COLO668 (cell line): ENCODE measurements around the gene REEP3.

Experiments used
- DNase-seq: peaks from one replicate; lab custom pipeline; 2025; ENCODE audit not compliant: unreplicated experiment; lab: John Stamatoyannopoulos, UW

Gene REEP3

DNA sequence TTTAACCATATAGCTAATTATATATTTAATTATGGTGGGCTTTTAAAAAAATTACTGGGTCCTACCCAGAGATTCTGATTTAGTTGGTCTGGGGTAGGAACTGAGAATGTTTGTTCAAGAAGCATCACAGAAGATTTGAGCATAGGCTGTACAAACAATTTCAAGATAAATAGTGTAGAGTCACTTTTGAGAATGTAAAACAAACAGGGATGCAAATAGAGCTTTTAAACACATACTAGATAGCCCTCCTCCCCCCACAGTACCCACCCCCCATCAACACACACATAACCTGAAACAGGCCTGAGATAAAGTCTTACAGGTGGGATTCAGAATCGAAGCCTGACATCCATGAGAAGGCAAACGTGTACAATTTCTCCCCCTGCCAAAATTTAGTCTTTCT lies 15.6 kb upstream of the REEP3 start:
- no peak for DNase-seq

GRCh38 chr10:63506554-63506953 lies 14.6 kb upstream of the REEP3 start:
- DNase-seq = no peak

DNA sequence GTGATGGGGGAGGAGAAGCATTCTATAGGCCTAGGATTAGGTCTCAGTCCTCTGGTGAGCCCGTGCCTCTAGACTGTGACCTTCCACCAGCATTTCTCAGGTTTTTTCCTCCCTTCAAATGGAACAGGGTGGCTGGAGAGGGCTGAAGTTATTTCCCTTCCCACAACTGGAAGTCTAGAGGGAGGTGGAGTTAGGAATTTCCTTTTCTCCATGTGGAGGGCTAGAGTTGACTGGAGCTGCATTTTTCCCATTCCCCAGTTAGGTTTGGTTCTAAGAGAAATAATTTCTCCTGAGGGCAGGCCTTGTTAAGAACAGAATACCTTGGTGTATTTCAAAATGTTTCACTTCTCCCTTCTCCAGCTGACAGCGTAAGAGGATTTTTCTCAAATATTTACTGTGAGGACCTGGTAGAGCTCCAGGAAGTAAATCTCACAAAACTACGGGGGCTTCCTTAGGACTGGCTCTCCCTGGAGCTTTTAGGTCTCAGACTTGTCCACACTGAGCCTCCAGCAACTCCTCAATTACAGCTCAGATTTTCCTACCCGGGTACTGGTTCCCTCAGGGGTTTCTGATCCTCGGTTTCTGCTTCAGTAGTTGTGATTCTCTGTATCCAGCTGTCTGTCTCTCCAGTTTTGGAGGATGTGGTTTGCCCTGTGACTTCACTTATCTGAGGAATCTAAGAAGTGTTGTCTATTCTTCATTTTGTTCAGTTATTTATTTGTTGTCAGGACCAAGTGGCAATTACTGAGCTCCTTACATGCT lies 6.0 kb upstream of the REEP3 start:
- no peak for DNase-seq

DNA sequence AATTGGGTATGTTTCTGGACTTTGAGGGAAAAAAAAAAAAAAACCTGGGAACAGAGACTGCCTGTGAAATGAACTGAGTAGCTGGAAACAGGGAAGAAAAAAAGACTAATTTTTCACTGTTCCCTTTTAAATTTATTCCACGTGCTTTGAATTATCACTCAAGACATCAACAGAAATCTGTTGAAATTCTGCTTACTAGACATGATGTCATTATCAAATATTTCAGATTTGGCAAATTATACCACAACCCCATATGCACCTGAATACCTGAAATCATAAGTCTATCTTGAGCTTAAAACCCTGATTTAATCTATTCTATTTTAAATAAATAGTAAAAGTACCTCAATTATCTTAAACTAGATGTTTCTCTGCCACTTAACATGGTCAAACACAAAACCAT lies 5.0 kb upstream of the REEP3 start:
- no peak for DNase-seq

DNA sequence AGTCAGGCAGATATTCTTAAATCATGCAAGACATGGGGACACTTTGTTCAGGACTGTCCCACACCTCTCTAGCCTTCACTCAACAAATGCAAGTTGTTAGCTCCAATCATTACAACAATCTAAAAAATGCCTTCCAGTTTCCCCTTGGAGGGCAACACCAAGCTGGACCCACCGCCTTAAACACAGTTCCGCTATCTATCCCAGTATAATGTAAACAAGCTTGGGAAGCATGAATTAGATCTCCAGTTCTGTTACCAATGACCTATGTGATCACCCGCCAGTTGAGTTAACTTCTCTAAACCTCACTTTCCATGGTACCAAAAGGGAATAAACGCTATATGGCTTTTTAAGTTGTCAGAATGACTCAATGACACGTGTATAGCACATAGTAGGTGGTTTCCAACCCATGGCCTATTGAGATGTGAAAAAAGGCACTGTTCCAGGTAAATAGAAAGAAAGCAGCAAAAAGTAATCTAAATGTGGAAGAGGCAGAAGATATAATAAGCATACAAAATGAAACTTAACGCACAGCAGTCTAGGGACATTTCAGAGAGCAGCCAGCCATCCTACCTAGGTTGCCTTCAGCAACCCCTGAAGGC lies 2.4 kb upstream of the REEP3 start:
- no peak for DNase-seq

GRCh38 chr10:63521416-63522276 lies 445 bp downstream of the REEP3 start:
- peak; percentile 82 for DNase-seq

- no peak for DNase-seq
Measured at GRCh38 chr10:63522277-63522687, 1.1 kb downstream of the REEP3 start.

- DNase-seq = no peak
Measured at GRCh38 chr10:63522995-63523394, 1.8 kb downstream of the REEP3 start.

DNA sequence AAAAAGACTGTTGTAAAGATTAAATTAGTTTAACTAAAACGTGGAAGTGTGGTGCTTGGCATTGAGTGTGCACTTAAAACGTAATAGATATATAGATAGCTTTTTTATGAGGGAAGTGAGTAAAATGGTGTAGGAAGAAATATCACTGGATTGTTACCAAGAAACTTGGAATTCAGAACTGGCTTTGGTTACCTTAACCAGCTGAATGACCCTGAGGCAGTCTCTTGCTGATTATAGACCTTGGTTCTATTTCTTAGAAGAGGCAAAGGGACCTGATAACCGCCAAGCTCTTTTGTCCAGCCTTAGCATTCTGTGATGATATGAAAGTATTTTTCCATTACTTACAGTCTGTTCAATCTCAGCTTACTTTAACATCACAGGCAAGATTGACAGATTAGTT lies 3.8 kb downstream of the REEP3 start:
- no peak for DNase-seq

GRCh38 chr10:63527401-63527800 lies 6.2 kb downstream of the REEP3 start:
- no peak for DNase-seq

- no peak for DNase-seq
Measured at GRCh38 chr10:63528084-63528744, 7.0 kb downstream of the REEP3 start.

GRCh38 chr10:63530409-63530808 lies 9.2 kb downstream of the REEP3 start:
- no peak for DNase-seq

GRCh38 chr10:63534723-63535122 lies 13.5 kb downstream of the REEP3 start:
- no peak for DNase-seq

DNA sequence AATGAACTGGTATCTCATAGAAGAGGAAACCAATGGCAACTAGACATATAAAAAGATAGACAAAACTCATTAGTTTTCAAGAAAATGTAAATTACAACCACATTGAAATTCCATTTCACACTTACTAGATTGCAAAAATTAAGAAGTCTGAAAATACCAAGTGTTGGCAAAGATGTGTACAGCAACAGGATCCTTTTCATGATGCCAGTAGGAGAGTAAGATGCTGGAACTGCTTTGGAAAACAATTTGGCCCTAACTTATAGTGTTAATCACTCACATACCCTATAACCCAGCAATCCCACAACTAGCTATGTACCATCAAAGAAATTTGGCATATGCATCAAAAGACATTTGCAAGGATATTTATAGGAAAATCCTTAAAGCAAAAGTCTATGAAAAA lies 15.5 kb downstream of the REEP3 start:
- no peak for DNase-seq

GRCh38 chr10:63537536-63537935 lies 16.3 kb downstream of the REEP3 start:
- DNase-seq = peak; percentile 3

DNA sequence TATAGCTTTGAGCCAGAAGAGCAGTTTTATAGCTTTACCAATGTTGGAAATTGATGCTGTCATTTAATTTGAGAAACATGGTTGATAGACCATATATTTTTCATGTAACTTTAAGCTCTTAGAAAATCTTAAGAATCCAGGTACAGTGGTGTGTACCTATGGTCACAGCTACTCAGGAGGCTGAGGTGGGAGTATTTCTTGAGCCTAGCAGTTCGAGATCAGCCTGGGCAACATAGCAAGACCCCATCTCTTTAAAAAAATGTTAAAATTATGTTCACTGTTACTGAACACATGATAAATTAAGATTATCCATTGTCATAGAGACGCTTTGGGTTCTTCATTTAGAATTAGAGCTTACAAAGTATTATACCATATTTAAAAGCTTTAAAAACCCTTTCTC lies 18.2 kb downstream of the REEP3 start:
- no peak for DNase-seq

DNA sequence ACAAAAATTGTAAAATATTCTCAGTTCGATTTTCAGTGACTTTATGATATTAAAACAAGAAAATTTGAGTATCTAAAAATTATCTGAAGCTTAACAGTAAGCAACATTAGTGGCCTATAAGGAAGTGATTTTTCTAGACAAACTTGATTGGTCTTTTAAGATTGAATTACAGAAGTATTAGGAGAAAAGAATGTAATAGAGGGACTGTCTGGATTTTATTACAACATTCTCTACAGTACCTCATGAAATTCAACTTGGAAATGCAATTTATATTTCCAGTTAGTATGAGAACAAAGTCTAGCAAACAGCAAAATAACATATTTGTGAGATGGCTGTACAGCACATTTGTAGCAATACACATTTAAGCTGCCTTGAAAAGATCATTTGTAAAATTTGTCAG lies 18.8 kb downstream of the REEP3 start:
- no peak for DNase-seq

- DNase-seq = no peak
Measured at GRCh38 chr10:63542835-63543575, 21.8 kb downstream of the REEP3 start.

- DNase-seq = no peak
Measured at GRCh38 chr10:63543576-63543962, 22.4 kb downstream of the REEP3 start.

- no peak for DNase-seq
Measured at GRCh38 chr10:63544418-63544817, 23.2 kb downstream of the REEP3 start.
